T-helper 17 cell (primary cell): ENCODE results near the gene SLC6A3. TPM values are rescaled to one million over a fixed set of nuclear protein-coding genes. Genes with fewer than 3 reads are reported as not detected.
A peak's percentile ranks its signal among the peaks of the same experiment; 100 is the strongest.

Experiments used
- ATAC-seq: fragments of 150-1000 bp; cut with Tn5 transposase; 2 replicates; pipeline ENCODE4 v1.10.0; 2021; ENCODE audit warnings: mild to moderate bottlenecking, moderate library complexity
- DNase-seq, 3 donors: peaks; one replicate each; pipeline versions ENCODE4 v3.0.0 to v3.0.0-alpha.2; 2020 to 2021
- H3K9me3 ChIP-seq: one replicate; pipeline ENCODE4 v1.7.0; 2013; ENCODE audit warnings: low read length, mild to moderate bottlenecking; ENCODE audit not compliant: control insufficient read depth, poor library complexity, severe bottlenecking
- H3K27ac Mint-ChIP-seq: one replicate; pipeline ENCODE4 v1.8.0; 2022; ENCODE audit warnings: mild to moderate bottlenecking, moderate library complexity, mixed read lengths
- H3K27me3 Mint-ChIP-seq: one replicate; pipeline ENCODE4 v1.8.0; 2022; ENCODE audit warnings: mixed read lengths
- H3K36me3 Mint-ChIP-seq: one replicate; pipeline ENCODE4 v1.8.0; 2022; ENCODE audit warnings: low read depth, mixed read lengths
- H3K4me1 Mint-ChIP-seq: one replicate; pipeline ENCODE4 v1.8.0; 2022; ENCODE audit warnings: mild to moderate bottlenecking, mixed read lengths
- H3K4me3 Mint-ChIP-seq: one replicate; pipeline ENCODE4 v1.8.0; 2022; ENCODE audit warnings: mild to moderate bottlenecking, moderate library complexity, mixed read lengths
- total RNA-seq, 4 donors: library from RNA in 2 of 4; stranded (reverse) in 2 of 4; gene quantifications; one replicate each; pipeline ENCODE4 v1.2.3 and lab custom pipeline; 2022 to 2026

The SLC6A3 gene
- total RNA-seq, result not detected
- total RNA-seq (lab: John Stamatoyannopoulos, UW), result 0 reads per million in 2 donors

- H3K27ac Mint-ChIP-seq, result no peak within 1 kb of the TSS
- peaks cover 51% of the 10 kb centered on the region for H3K27me3 Mint-ChIP-seq
- H3K4me1 Mint-ChIP-seq, result peaks cover 6% of the 10 kb centered on the region
- no peak for ATAC-seq
- H3K4me3 Mint-ChIP-seq, result peak within 1 kb of the TSS; percentile 36
- H3K36me3 Mint-ChIP-seq, result no peaks in the 10 kb centered on the region
- H3K9me3 ChIP-seq, result no peaks in the 10 kb centered on the region
- no peak for DNase-seq
These were observed at the start of gene SLC6A3 for GRCh38 chr5:1445313-1445688. TSS of gene SLC6A3 (minus strand) at chr5:1445440. CDS start at chr5:1443197, 2,243 bp downstream.

- H3K4me1 Mint-ChIP-seq, result peaks cover 31% of the 10 kb centered on the region
- no peak for ATAC-seq
- H3K36me3 Mint-ChIP-seq, result peaks cover 3% of the 10 kb centered on the region
- DNase-seq, result no peak
- H3K9me3 ChIP-seq, result no peaks in the 10 kb centered on the region
- H3K27ac Mint-ChIP-seq, result peak overlapping the region; percentile 66
- no peaks in the 10 kb centered on the region for H3K27me3 Mint-ChIP-seq
- H3K4me3 Mint-ChIP-seq, result no peak overlapping the region
These were observed 48.7 kb upstream of the SLC6A3 start for GRCh38 chr5:1493941-1494340.

GRCh38 chr5:1493413-1493812 lies 48.2 kb upstream of the SLC6A3 start:
- no peaks in the 10 kb centered on the region for H3K27me3 Mint-ChIP-seq
- no peaks in the 10 kb centered on the region for H3K9me3 ChIP-seq
- ATAC-seq (no peak), DNase-seq (no peak)
- H3K27ac Mint-ChIP-seq, result peak overlapping the region; percentile 66
- peaks cover 1% of the 10 kb centered on the region for H3K36me3 Mint-ChIP-seq
- peaks cover 28% of the 10 kb centered on the region for H3K4me1 Mint-ChIP-seq
- H3K4me3 Mint-ChIP-seq, result no peak overlapping the region

- no peak overlapping the region for H3K27ac Mint-ChIP-seq
- H3K36me3 Mint-ChIP-seq, result no peaks in the 10 kb centered on the region
- no peaks in the 10 kb centered on the region for H3K27me3 Mint-ChIP-seq
- no peaks in the 10 kb centered on the region for H3K9me3 ChIP-seq
- ATAC-seq, result no peak
- DNase-seq, result no peak
- H3K4me1 Mint-ChIP-seq, result peaks cover 26% of the 10 kb centered on the region
- no peak overlapping the region for H3K4me3 Mint-ChIP-seq
These were observed 47.5 kb upstream of the SLC6A3 start for GRCh38 chr5:1492757-1493156.

DNA sequence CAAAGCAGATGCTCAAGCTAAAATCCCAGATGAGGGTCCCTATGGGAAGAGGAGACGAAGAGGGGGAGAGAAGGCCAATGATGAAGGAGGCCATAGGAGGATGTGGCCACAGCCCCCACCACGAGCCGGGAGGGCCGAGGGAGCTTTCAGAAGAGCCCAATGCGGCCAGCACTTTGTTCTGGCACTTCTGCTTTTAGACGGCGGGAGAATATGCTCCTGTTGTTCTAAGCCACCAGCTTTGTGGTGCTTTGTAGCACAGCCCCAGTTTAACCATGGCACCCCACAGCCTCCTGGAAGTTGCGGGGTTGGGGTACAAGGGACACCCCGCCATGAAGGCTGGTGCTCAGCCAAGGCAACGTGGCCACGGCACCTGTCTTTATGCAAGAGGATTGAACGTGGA lies 45.1 kb upstream of the SLC6A3 start:
- no peaks in the 10 kb centered on the region for H3K36me3 Mint-ChIP-seq

DNA sequence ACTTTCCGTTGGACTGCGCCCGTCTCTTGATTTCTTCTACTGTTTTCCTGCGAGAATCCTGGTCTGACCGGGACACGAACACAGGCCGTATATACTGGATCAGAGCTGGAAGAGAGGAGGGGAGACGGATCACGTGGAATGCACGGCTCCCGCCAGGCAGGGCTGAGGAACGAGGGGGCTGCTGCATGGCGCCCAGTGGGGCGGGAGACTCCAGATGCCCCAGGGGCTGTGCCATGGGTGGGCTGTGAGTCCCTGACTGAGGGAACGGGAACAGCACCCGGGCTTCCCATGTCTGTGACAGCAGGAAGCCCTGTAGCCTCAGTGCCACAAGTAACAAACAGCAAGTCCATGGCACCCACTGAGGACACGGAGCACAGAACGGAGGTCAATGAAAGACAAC lies 44.5 kb upstream of the SLC6A3 start:
- Mint-ChIP-seq H3K27ac (peak overlapping the region; percentile 54), H3K4me1 (peaks cover 17% of the 10 kb centered on the region), H3K4me3 (no peak overlapping the region), H3K36me3 (no peaks in the 10 kb centered on the region), H3K27me3 (no peaks in the 10 kb centered on the region)
- no peaks in the 10 kb centered on the region for H3K9me3 ChIP-seq
- DNase-seq (no peak), ATAC-seq (no peak)

More for the DNA sequence above, 45.1 kb upstream of the SLC6A3 start:
- H3K4me3 Mint-ChIP-seq, result no peak overlapping the region
- ATAC-seq (no peak), DNase-seq (no peak)
- H3K9me3 ChIP-seq, result no peaks in the 10 kb centered on the region
- H3K27me3 Mint-ChIP-seq, result no peaks in the 10 kb centered on the region
- H3K27ac Mint-ChIP-seq, result peak overlapping the region; percentile 54
- H3K4me1 Mint-ChIP-seq, result peaks cover 18% of the 10 kb centered on the region

DNA sequence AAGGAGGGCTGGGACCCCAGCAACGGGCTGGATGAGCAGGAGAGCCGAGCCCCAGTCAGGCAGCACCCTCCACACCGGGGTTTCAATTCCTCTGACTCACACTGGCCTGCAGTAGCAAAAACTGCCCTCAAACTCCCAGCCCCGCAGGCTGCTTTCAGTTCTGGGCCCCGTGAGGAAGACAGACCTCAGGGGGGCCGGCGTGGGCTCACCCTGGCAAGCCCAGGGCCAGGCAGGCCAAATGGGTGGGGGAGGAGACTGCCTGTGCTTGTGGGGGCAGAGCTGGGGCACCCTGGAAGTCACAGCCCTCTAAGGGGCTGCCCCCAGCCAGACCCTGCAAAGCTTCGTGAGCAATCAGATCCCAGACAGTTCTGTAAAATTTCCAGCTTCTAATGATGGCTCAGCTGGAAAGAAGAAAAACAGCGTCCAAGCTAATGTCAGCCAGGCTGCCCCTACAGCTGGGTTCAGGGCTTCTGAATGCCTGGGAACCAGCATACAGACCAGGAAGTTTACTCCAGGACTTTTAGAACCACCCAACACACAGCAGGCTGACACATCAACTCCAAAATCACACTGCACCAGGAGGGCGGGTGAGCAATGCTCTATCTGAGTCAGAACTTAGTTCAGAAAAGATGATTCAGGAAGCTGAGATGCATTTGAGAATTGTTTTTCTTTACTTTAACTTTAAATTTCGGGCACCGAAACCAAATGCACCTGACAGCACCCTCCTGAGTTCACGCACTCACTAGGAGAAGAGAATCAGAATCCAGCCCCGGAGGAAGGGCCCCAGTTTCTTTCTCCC lies 43.8 kb upstream of the SLC6A3 start:
- no peaks in the 10 kb centered on the region for H3K36me3 Mint-ChIP-seq
- H3K4me1 Mint-ChIP-seq, result peaks cover 17% of the 10 kb centered on the region

DNA sequence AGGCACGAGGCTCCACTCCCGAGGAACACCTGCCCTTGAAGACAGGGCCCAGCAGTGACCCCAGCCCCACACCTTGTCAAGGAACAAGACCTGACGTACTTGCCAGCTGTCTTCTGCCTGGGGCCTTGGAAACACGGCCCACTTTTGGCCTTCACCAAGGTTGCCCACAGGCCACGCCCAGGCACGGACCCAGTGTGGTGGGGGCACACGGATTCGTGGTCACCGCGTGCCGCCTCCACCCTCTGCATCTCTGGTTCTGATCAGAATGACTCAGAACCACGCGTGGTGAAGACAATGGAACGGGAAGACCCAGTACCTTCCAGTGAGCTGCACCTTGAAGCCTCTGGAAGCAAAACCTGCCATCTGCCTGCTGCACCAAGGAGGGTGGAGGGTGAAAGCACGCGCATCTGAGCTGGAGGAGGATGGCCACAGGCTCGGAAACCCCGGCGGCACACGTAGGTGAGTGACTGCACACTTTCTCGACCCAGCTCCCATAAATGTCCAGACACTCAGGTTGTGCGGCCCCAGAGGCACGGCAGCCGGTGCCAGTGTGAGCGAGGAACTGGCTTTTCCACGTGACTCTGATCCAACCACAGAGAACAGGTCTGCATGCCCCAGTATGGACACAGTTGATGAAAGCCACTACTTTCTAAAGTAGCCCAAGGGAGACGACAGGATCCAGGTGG lies 42.0 kb upstream of the SLC6A3 start:
- H3K9me3 ChIP-seq, result no peaks in the 10 kb centered on the region
- H3K36me3 Mint-ChIP-seq, result no peaks in the 10 kb centered on the region
- peaks cover 11% of the 10 kb centered on the region for H3K4me1 Mint-ChIP-seq
- H3K4me3 Mint-ChIP-seq, result no peak overlapping the region
- H3K27me3 Mint-ChIP-seq, result no peaks in the 10 kb centered on the region
- ATAC-seq (no peak), DNase-seq (no peak)
- H3K27ac Mint-ChIP-seq, result peak overlapping the region; percentile 39

More for the DNA sequence above, 43.8 kb upstream of the SLC6A3 start:
- DNase-seq (no peak), ATAC-seq (peak; percentile 48)
- H3K9me3 ChIP-seq, result no peaks in the 10 kb centered on the region
- Mint-ChIP-seq H3K4me3 (peak overlapping the region; percentile 61), H3K27ac (peak overlapping the region; percentile 54), H3K27me3 (no peaks in the 10 kb centered on the region)

DNA sequence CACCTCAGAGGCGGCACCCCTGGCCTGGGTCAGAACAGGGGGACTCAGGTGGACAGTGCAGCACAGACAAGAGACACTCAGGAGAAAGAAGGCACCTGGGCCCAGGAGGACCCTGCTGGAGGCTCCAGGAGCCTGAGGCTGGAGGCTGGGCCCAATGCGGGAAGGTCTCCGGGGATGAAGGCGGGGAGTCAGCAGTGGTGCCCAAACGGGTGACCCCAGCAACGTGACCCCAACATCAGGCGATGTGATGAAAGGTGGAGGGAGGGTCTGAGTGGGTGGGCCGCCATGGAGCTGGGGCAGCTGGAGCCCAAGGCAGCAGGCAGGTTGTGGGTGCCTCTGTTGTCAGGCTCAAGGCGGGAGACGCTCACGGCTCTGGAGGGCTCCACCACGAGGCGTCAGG lies 41.0 kb upstream of the SLC6A3 start:
- Mint-ChIP-seq H3K27me3 (no peaks in the 10 kb centered on the region), H3K4me1 (peaks cover 15% of the 10 kb centered on the region), H3K36me3 (no peaks in the 10 kb centered on the region), H3K27ac (no peak overlapping the region), H3K4me3 (no peak overlapping the region)
- ATAC-seq (no peak), DNase-seq (no peak)
- H3K9me3 ChIP-seq, result no peaks in the 10 kb centered on the region

DNA sequence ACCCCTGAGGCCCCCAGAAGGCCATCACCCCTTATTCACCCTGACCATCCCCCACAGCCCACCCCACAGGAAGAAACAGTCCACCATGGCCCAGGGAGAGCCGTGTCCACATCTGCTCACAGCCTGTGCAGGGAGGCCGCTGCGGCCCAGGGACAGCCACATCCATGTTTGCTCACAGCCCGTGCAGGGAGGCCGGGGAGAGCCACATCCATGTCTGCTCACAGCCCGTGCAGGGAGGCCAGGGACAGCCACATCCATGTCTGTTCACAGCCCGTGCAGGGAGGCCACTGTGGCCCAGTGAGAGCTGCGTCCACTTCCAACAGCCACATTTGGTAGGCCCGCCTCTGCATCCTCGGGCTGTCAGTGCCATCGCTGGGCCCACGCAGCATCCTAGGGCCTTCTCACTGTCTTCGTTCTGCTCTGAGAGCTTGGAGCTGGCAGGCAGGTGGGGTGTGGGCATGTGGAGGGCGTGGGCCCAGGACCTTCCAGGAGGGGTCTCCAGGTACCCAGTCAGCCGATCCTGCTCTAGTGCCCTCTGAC lies 40.4 kb upstream of the SLC6A3 start:
- DNase-seq (no peak), ATAC-seq (no peak)
- Mint-ChIP-seq H3K4me3 (no peak overlapping the region), H3K27ac (no peak overlapping the region), H3K27me3 (no peaks in the 10 kb centered on the region), H3K36me3 (no peaks in the 10 kb centered on the region), H3K4me1 (peaks cover 15% of the 10 kb centered on the region)
- no peaks in the 10 kb centered on the region for H3K9me3 ChIP-seq

DNA sequence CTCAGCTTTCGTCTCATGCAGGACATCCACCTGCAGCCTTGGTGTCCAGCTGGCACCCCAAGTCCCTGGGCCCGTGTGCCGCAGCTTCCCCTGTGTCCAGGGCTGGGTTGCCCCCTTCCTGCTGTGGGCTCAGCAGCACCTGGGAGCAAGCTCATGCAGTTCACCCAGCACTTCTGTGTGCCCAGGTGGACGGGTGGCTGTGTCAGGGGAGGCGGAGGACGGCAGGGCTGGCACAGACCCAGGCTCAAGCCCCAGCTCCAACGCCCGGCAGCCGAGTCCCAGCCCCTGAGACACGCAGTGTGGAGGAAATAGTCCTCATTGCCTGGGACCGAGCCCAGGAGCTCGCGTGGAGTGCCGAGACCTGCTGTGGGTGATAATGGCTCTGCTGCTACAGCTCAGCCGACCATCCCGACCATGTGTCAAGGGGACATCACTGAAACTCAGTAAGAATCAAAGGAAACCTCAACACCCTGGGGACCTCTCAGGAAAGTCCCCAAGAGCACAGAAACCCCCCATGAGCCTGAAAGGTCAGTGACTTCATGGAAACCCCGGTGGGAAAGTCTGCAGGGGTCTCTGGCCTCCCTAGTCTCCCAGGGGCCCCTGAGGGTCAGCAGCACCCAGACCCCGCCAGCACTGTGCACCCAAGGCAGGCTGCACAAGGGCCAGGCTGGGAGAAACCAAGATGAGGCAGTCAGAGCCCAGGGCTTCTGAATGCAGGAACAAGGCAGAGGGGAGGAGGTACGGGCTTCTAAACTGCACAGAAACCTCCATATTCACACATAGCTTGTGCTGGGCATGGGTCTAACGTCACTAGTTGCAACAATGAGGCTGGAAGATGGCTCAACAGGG lies 39.7 kb upstream of the SLC6A3 start:
- H3K36me3 Mint-ChIP-seq, result no peaks in the 10 kb centered on the region

GRCh38 chr5:1483856-1484729 lies 38.9 kb upstream of the SLC6A3 start:
- no peak for DNase-seq
- ATAC-seq, result no peak
- Mint-ChIP-seq H3K27ac (no peak overlapping the region), H3K4me3 (no peak overlapping the region), H3K36me3 (no peaks in the 10 kb centered on the region), H3K4me1 (peaks cover 10% of the 10 kb centered on the region), H3K27me3 (no peaks in the 10 kb centered on the region)
- no peaks in the 10 kb centered on the region for H3K9me3 ChIP-seq

More for the DNA sequence above, 39.7 kb upstream of the SLC6A3 start:
- ATAC-seq (peak; percentile 47), DNase-seq (no peak)
- H3K27ac Mint-ChIP-seq, result peak overlapping the region; percentile 53
- H3K9me3 ChIP-seq, result no peaks in the 10 kb centered on the region
- H3K27me3 Mint-ChIP-seq, result no peaks in the 10 kb centered on the region
- H3K4me1 Mint-ChIP-seq, result peaks cover 17% of the 10 kb centered on the region
- no peak overlapping the region for H3K4me3 Mint-ChIP-seq
